NCI-H1092 (cell line): ENCODE data around the gene SDHC.
"Not testable (repeated sequence)": the region's sequence is repeated elsewhere in the genome, so short reads cannot be mapped to it uniquely, and the experiment has no call there.

Experiments used
- DNase-seq: peaks from one replicate; lab custom pipeline; 2025; lab: John Stamatoyannopoulos, UW

The SDHC gene

GRCh38 chr1:161311595-161312181 lies 2.5 kb upstream of the SDHC start:
- no peak for DNase-seq

GRCh38 chr1:161313554-161314200 lies 504 bp upstream of the SDHC start:
- DNase-seq: no peak

GRCh38 chr1:161315841-161316674 lies 1.9 kb downstream of the SDHC start:
- not testable (repeated sequence) for DNase-seq

DNA sequence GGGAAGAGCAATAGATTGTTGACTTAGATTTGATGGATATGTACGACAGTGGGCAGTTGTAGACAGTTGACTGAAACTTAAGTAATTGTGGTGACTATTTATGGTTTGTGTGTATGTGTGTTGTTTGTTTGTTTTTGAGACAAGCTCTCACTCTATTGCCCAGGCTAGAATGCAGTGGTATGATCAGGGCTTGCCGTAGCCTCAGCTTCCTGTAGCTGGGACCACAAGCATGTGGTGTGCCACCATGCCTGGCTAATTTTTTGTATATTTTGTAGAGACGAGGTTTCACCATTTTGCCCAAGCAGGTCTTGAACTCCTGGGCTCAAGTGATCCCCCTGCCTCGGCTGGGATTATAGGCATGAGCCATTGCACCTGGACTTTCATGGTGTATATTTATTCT lies 9.8 kb downstream of the SDHC start:
- DNase-seq: no peak

DNA sequence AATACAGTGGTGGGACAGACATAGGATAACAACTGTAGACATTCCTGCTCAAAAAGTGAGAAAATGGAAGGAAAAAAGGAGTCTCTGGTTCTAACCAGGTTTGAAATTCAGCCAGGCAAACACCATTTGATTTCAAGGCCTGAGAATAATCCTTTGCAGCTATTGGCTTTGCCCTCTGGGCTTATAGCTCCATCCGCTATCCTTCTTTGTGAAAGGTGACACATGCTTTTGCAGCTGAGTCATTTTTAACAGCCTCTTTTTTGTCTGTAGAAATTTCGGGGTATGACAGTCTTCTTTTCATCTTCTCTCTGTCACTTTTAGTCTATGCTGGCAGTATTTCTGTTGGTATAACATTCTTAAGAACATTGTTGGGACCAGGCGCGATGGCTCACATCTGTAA lies 16.2 kb downstream of the SDHC start:
- DNase-seq: no peak

DNA sequence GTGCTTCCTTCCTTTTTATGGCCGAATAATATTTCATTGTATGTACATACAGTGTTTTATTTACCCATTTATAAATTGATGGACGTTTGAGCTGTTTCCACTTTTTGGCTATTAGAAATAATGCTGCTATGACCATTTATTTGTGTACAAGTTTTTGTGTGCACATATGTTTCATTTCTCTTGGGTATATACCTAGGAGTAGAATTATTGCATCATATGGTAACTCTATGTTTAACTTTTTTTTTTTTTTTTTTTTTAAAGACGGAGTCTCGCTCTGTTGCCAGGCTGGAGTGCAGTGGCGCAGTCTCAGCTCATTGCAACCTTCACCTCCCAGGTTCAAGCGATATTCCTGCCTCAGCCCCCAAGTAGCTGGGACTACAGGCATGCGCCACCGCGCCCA lies 19.0 kb downstream of the SDHC start:
- DNase-seq: no peak

- no peak for DNase-seq
These were observed 21.6 kb downstream of the SDHC start for GRCh38 chr1:161335796-161336195.

DNA sequence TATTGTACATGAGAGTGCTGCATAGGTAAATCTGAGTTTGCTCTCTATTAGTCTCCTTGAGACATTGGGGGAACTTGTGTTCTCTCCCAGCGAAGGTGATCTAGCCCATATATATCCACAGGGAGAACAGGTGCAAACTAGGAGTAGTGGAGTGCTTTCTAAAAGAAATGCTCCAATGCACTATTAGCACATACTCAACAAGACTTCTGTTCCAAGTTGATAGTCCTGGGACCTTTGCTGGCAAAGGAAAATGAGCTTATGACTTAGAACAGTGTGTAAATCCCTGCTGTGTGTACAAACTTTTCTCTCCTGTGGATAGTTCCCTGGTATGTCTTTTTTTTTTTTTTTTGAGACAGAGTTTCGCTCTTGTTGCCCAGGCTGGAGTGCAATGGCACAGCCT lies 28.0 kb downstream of the SDHC start:
- DNase-seq: no peak

DNA sequence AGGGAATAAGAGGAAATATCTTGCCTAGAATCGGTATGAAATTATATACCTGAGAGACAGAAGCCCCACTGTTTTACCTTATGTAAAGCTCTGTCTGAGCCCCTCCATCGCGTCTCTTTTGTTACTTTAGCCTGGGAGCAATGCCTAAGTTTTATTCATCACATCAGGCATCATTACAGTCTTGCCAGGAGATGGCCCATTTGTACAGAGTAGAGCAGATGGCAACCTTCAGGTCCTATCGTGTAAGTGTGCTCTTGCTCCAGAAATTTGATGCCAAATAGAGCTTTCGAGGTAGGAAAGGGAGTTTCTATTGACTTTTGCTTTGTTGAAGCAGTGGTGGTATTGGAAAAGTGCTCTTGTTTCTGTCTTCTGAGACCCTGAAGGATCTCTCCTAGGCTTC lies 28.6 kb downstream of the SDHC start:
- no peak for DNase-seq

- DNase-seq: no peak
These were observed 36.5 kb downstream of the SDHC start for GRCh38 chr1:161350671-161351070.

DNA sequence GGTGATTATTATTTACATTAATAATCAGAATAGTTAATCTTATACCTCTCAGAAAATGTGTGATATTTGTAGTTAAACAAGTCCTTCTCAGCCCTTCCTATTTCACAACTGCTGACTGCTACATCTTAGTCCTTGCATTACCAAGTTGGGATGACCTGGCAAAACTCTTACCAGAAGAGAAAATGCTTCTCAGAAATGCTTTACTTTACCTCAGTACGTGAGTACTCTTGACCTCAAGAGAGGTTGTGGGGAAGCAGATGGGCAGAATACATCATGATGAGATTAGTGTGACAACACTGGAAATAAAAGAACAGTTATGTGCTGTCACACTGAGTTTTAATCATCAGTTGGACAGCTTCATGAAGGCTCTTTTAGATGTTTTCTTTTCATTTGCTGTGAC lies 37.3 kb downstream of the SDHC start:
- no peak for DNase-seq

DNA sequence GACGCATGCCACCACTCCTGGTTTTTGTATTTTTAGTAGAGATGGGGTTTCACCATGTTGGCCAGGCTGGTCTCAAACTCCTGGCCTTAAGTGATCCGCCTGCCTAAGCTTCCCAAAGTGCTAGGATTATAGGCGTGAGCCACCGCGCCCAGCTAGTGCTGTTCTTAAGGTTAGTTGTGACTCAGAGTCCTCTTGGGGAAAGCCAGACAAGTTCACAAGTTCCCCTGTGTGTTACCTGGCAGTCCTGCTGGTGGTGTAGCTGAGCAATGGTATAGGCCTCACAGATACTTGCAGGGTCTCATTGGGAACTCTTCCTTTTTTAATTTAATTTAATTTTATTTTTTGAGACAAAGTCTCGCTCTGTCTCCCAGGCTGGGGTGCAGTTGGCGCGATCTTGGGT lies 42.9 kb downstream of the SDHC start:
- DNase-seq: no peak

DNA sequence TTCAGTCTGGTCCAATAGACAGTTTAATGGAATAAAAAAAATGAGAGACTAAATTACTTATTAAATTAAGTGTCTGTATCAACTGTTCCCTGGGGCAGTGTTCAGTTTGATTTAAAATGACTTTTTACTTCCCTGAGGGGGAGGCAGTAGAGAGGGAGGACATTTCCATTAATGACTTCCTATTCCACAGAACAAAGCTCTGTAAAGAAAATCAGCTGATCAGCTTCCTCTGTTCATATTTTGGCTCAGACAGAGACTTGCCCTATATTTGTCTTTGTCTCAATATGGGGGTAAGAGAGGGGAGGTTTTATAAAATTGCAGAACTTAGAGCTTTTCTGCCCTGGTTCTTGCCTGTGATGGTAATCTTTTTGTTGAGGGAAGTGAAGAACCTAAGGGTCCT lies 45.1 kb downstream of the SDHC start:
- DNase-seq: no peak

DNA sequence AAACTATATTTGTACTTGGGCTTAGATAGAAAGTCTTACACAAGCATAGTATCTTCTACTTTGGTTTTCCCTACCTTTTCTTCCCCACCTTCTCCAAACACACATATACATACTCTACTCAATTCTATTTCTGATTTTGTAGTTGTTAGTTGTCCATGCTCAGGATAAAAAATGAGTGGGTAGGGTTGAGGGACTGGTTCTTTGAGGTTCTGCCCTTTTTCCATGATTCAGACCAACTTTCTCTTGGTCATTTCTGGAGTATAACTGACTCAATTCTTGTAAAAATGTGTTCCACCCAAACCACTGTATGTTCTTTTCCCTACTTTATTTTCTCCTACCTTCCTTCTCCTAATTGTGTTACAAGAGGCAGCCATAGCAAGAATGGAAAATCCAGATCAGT lies 50.2 kb downstream of the SDHC start:
- no peak for DNase-seq

- DNase-seq: no peak
These were observed 51.0 kb downstream of the SDHC start for GRCh38 chr1:161365207-161365606.

- DNase-seq: no peak
These were observed 53.7 kb downstream of the SDHC start, which contains the start of gene CFAP126 for GRCh38 chr1:161367684-161368400. Gene CFAP126, minus strand, starts transcription at chr1:161367876. Its CDS starts 8 bp downstream, at chr1:161367868.

GRCh38 chr1:161373442-161373841 lies 59.3 kb downstream of the SDHC start:
- no peak for DNase-seq

DNA sequence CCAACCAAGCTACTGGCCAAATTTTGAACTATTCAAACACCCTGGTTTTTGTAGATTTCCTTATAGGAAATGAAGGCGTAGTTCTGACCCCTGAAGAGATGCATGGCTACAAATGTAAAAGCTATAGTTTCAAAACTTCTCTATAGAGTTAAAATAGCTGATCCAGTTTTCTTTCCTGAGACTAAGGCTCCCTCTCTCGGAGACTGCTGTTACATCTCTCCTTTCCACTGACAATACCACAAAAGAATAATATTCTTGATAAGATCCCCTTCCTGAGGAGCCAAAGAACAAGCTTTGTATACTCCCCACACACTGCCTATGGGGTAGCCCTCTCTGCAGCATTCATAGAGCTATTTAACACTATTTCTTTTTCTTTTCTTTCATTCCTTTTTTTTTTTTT lies 60.2 kb downstream of the SDHC start:
- DNase-seq: no peak

GRCh38 chr1:161378014-161378413 lies 63.8 kb downstream of the SDHC start:
- no peak for DNase-seq

GRCh38 chr1:161379071-161379470 lies 64.9 kb downstream of the SDHC start:
- no peak for DNase-seq

GRCh38 chr1:161381707-161382106 lies 67.5 kb downstream of the SDHC start:
- no peak for DNase-seq

DNA sequence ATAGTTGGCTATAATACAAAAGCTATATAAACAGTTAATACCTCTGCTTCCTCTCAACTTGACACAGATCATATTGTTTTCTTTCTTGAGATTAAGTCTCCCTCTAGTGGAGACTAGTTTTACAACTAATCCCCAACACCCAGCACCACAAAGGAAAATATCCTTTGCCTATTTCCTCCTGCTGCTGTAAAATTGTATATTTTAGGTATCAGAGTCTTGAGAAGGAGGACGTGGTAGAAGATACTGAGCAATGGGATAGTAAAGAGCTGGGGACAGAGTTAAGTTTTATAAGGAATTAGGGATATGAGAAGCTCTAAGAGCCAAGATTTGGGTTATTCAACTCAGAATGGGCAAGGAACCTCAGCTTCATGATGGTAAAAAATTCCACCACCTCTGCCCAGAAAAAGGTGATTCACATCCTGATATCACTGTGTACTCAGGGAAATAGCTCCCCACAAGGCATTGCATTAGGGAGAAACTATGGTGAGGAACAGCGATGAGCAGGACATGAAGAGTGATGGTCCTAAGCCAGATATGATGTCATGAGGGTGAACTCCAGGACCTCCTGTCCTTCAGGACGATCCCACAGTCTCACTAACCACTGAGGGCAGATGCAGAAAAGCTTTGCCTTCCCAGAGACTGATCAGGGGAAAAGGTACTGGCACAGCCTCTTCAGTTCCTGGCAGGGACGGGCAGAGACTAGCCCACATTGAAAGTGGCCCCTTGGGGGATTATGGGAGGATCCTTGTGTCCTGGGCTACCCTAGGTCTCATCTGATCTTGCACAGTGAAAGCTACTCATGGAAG lies 68.2 kb downstream of the SDHC start:
- DNase-seq: peak; percentile 17
